ENCODE results near the gene HNRNPD. TPM values are rescaled to one million over a fixed set of nuclear protein-coding genes. Genes with fewer than 3 reads are reported as not detected.

The HNRNPD gene
- total and polyA plus RNA-seq, 2 of the 8 experiments (the other 6 are each of a cell fraction or from before 2014, with no cell fraction given): 118 to 646 TPM

DNA sequence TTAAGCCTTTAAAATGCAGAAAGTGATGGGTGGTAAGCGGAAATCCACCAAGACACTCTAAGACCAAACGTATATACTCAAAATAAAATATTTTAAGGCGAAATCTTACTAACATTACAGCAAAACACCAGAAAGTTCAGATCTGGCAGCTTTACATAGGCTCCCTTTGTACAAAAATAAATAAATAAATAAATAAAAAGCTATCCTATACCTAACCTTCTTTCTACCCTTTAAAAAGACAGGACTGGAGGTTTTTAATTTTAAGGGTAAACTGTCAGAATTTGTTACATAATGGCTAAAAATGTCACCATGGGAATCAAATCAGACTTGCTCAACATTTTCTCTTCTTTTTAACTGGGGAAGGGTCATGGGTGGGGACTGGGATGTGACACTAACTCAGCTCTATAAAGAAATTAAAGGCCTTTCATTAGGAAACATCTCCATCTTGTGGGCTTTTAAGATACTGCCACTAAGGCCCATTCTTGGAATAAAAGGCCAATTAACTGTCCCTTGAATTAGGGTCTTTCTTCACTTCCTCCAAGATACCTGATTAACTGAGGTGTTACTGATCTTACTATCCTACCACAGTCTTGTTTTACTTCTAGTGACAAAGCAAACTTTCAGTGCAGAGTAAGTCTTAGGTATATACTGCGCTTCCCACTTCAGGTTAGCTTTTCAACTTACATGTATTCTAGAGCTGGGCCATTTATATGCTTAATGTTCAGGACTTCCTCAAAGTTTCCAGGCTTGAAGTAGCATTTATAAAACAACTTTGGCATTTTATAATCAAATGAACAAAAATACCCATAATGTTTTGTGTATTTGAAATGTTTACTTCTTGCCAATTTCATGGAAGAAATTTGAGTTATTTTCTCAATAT, 13.3 kb downstream of the HNRNPD start:
- Histone ChIP-seq H2AK5ac (ENCODE audit: low read depth, low read length) (no peak overlapping the region), H3K23ac (ENCODE audit: insufficient read length) (no peak overlapping the region), H3K9ac (replicated peaks in 1 of 4; ENCODE audit: extremely low read depth in 1 of 4, low read depth in 3 of 4, low read length in 3 of 4) (no peak overlapping the region), H4K20me1 (replicated peaks in 1 of 2; ENCODE audit: control insufficient read depth in 1 of 2, insufficient read depth in 2 of 2, low read length in 2 of 2) (peaks cover 23 to 40% of the 10 kb centered on the region in 2 experiments), H4K91ac (replicated peaks; ENCODE audit: insufficient read length, low read length) (no peak overlapping the region), H3K4ac (replicated peaks; ENCODE audit: insufficient read length, low read depth, low read length) (no peak overlapping the region), H2BK20ac (ENCODE audit: low read length) (no peak overlapping the region), H2BK12ac (ENCODE audit: low read depth, low read length) (no peak overlapping the region), H3K4me3 (ENCODE audit: extremely low read depth in 1 of 4, insufficient read depth in 2 of 4, low read depth in 3 of 4, low read length in 4 of 4) (no peak overlapping the region), H3K4me1 (replicated peaks in 1 of 4; ENCODE audit: control insufficient read depth in 3 of 4, insufficient read depth in 4 of 4, low read length in 3 of 4) (no peaks in the 10 kb centered on the region; a peak in 1 of 7 replicates), H3K79me1 (ENCODE audit: low read depth, low read length) (0 out of 2 replicates have a peak, but pooled peaks cover 3% of the 10 kb centered on the region), H2BK5ac (ENCODE audit: low read depth, low read length) (no peak overlapping the region), H3K9me3 (ENCODE audit: insufficient read depth in 2 of 2, low read depth in 1 of 2, low read length in 1 of 2) (no peaks in the 10 kb centered on the region), H3K56ac (replicated peaks; ENCODE audit: insufficient read length, low read depth, low read length) (no peak overlapping the region), H3K79me2 (ENCODE audit: control insufficient read depth in 1 of 2, insufficient read depth in 2 of 2, low read length in 2 of 2) (peaks cover 25 to 100% of the 10 kb centered on the region in 2 experiments), H3K4me2 (ENCODE audit: insufficient read depth in 1 of 2, low read depth in 2 of 2, low read length in 2 of 2) (no peak overlapping the region), H3K27ac (ENCODE audit: low read depth, low read length) (no peak overlapping the region; the same call in 1 of the 2 replicates), H3K36me3 (ENCODE audit: control insufficient read depth in 2 of 4, insufficient read depth in 4 of 4, low read length in 3 of 4) (peaks cover 24 to 64% (median 31%) of the 10 kb centered on the region in 4 experiments), H2AFZ (ENCODE audit: low read length) (no peak overlapping the region), H3K23me2 (ENCODE audit: low read depth, low read length) (no peaks in the 10 kb centered on the region), H4K8ac (ENCODE audit: extremely low read depth, insufficient read depth, low read length) (no peak overlapping the region), H2BK15ac (ENCODE audit: low read length) (no peak overlapping the region), H3K14ac (ENCODE audit: insufficient read length) (no peak overlapping the region), H3K18ac (ENCODE audit: extremely low read depth, low read length) (no peak overlapping the region), H3K27me3 (replicated peaks in 1 of 4; ENCODE audit: control insufficient read depth in 3 of 4, extremely low read depth in 1 of 4, insufficient read depth in 3 of 4, low read length in 3 of 4) (peaks cover 0 to 1% (median 0%) of the 10 kb centered on the region in 4 experiments; a peak in 1 of 7 replicates), H2BK120ac (replicated peaks; ENCODE audit: low read depth, low read length) (no peak overlapping the region), H4K5ac (ENCODE audit: insufficient read length, low read depth, low read length) (no peak overlapping the region)
- TF ChIP-seq, protein P1, sequence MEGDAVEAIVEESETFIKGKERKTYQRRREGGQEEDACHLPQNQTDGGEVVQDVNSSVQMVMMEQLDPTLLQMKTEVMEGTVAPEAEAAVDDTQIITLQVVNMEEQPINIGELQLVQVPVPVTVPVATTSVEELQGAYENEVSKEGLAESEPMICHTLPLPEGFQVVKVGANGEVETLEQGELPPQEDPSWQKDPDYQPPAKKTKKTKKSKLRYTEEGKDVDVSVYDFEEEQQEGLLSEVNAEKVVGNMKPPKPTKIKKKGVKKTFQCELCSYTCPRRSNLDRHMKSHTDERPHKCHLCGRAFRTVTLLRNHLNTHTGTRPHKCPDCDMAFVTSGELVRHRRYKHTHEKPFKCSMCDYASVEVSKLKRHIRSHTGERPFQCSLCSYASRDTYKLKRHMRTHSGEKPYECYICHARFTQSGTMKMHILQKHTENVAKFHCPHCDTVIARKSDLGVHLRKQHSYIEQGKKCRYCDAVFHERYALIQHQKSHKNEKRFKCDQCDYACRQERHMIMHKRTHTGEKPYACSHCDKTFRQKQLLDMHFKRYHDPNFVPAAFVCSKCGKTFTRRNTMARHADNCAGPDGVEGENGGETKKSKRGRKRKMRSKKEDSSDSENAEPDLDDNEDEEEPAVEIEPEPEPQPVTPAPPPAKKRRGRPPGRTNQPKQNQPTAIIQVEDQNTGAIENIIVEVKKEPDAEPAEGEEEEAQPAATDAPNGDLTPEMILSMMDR (IDR thresholded peaks at IDR 0.05; ENCODE audit: control extremely low read depth in 1 of 3, insufficient read depth in 1 of 3, low read depth in 1 of 3, low read length in 3 of 3): peak in 1 of 3 experiments; percentile 56; a peak in 2 of 4 replicates
- peak; percentile 45 to 56 for TF ChIP-seq RAD21 (IDR thresholded peaks at IDR 0.05 in 1 of 2, conservative IDR thresholded peaks at IDR 0.05 in 1 of 2; ENCODE audit: low read depth in 2 of 2, low read length in 2 of 2)
- TF ChIP-seq, protein P2, sequence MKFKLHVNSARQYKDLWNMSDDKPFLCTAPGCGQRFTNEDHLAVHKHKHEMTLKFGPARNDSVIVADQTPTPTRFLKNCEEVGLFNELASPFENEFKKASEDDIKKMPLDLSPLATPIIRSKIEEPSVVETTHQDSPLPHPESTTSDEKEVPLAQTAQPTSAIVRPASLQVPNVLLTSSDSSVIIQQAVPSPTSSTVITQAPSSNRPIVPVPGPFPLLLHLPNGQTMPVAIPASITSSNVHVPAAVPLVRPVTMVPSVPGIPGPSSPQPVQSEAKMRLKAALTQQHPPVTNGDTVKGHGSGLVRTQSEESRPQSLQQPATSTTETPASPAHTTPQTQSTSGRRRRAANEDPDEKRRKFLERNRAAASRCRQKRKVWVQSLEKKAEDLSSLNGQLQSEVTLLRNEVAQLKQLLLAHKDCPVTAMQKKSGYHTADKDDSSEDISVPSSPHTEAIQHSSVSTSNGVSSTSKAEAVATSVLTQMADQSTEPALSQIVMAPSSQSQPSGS (IDR thresholded peaks at IDR 0.05; ENCODE audit: low read length): no peak
- ChIA-PET CTCF (ENCODE audit: partially characterized antibody) (interaction anchor here (0.6 to 3.7 kb wide), 23 partner anchors 11 to 451 kb away, joined by 3 to 13 read pairs (median 4); no protein-coding TSS in a partner anchor), POLR2A (ENCODE audit: partially characterized antibody) (interaction anchor here (0.9 to 9.1 kb wide), 11 partner anchors 8 to 69 kb away, joined by 3 to 104 read pairs (median 5); partner anchors contain the start of genes ENOPH1, HNRNPD and HNRNPDL)
- DNase-seq (ENCODE audit: low read depth in 1 of 2, low spot score in 2 of 2) (no peak), FAIRE-seq (peak; percentile 42)
- WGBS, 2 experiments (ENCODE audit: extremely low coverage in 1 of 2, insufficient coverage in 1 of 2, insufficient read length in 1 of 2, insufficient replicate concordance in 2 of 2, low coverage in 1 of 2, low lambda C conversion rate in 2 of 2, missing lambda C conversion rate in 1 of 2): 91% methylated on average over 4 of the region's 4 CpGs; no CpG with 5 or more reads in 1 of the 2 experiments

All from H1 (cell line).